GM21737 (cell line): Measurements from ENCODE around the gene ZNF383.
"Not testable (repeated sequence)": the region's sequence is repeated elsewhere in the genome, so short reads cannot be mapped to it uniquely, and the experiment has no call there.

Experiments
- ATAC-seq: cut with Tn5 transposase; IDR thresholded peaks from one replicate; pipeline ENCODE4 v1.9.1; 2021; ENCODE audit warnings: mild to moderate bottlenecking, moderate library complexity; ENCODE audit not compliant: unreplicated experiment

ZNF383 gene

DNA sequence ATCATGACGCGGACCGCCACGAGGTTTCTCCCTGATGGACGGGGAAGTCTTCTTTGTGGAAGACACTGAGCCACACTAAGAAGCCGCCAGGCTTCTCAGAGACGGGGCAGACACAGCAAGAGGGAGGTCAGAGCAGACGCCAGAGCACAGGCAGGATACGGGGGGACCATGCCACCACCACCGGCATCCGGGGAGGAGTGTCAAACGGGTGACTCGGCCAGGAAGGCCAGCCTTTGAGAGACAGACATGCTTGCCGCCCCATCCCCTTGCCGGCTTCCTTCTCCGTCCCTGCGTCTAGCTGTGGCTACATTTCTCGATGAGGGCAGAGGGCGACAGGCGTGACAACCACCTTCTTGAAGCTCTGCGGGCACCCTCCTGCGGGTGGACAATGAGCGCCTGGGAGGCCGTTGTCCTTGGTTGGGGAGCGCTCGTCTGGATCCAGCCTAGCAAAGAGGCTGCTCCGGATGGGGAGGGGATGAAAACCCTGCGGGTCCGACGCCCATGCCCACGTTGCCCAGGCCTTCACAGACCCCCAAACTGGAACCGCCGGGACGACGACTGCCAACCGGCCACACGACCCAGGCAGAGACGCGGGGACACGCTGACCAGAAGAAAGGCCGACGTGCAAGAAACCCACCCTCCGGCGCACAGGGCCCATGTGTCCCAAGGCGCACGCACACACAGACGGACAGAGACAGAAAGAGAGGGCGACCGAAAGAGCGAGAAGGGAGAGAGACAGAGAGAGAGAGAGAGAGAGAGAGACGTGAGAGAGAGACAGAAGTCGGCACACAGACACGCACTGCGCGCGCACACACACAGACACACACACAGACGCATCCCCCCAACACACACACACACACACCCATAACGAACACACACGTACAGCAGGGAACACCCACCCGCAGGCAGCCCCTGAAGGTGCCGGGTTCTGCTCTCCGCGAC is 75.3 kb downstream of the ZNF383 start:
- ATAC-seq: not testable (repeated sequence)

DNA sequence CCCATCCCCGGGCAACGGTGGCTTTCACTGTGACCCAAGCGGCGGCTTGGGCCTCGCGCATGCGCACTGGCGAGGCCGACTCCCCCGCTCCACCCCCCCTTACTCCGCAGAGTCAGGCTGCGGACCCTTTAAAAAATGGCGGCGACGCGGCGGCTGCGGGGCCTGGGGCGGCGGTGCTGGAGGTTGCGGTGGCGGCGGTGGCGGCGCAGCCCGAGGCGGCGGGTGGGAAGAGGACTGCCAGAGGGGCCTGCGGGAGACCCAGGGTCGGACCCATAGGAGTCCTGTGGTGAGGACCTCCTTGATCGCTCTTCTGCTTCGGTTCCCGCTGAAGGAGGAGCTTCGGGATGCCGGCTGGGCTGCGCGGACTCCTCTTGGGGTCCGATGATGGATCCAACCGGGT is 76.2 kb downstream of the ZNF383 start:
- not testable (repeated sequence) for ATAC-seq
